ENCODE data around the gene JARID2. TPM values are rescaled to one million over a fixed set of nuclear protein-coding genes. Genes with fewer than 3 reads are reported as not detected.

JARID2 gene
- total RNA-seq, 1 experiment from 2014 or later = 180 TPM

GRCh38 chr6:15420959-15421438 lies 175.1 kb downstream of the JARID2 start:
- TF ChIP-seq NFYB (CRISPR knock-in tag; conservative IDR thresholded peaks at IDR 0.05; ENCODE audit: low read depth) (no peak), TP53 (CRISPR knock-in tag; IDR thresholded peaks at IDR 0.05) (no peak), TEAD4 (CRISPR knock-in tag; IDR thresholded peaks at IDR 0.05) (no peak), E2F4 (CRISPR knock-in tag; IDR thresholded peaks at IDR 0.05; ENCODE audit: borderline replicate concordance, low read depth) (no peak), IRF2 (CRISPR knock-in tag; IDR thresholded peaks at IDR 0.05; ENCODE audit: borderline replicate concordance, low read depth) (no peak), IRF1 (CRISPR knock-in tag; IDR thresholded peaks at IDR 0.05) (no peak), ATF3 (CRISPR knock-in tag; conservative IDR thresholded peaks at IDR 0.05) (no peak), USF2 (CRISPR knock-in tag; IDR thresholded peaks at IDR 0.05) (no peak)
- no peak overlapping the region for H3K4me3 Mint-ChIP-seq
- ChIA-PET CTCF (no interaction called here), POLR2A (no interaction called here)
- H3K9me3 Mint-ChIP-seq = peaks cover 6% of the 10 kb centered on the region
- H3K27ac Mint-ChIP-seq = peak overlapping the region; percentile 84
- DNase-seq (ENCODE audit: low spot score) (no peak), ATAC-seq (peak; percentile 5; the same call in 1 of the 2 replicates)
- H3K27me3 Mint-ChIP-seq (ENCODE audit: low read depth) = no peaks in the 10 kb centered on the region
- H3K4me1 Mint-ChIP-seq = peaks cover 80% of the 10 kb centered on the region
- H3K36me3 Mint-ChIP-seq = peaks cover 29% of the 10 kb centered on the region

- Mint-ChIP-seq H3K4me1 (peaks cover 86% of the 10 kb centered on the region), H3K36me3 (peaks cover 22% of the 10 kb centered on the region), H3K9me3 (peaks cover 6% of the 10 kb centered on the region), H3K27me3 (ENCODE audit: low read depth) (no peaks in the 10 kb centered on the region), H3K27ac (peak overlapping the region; percentile 83), H3K4me3 (no peak overlapping the region)
- no peak for DNase-seq (ENCODE audit: low spot score)
- ATAC-seq = 0 out of 2 replicates have a peak, but pooled peaks have one; percentile 5
- POLR2A ChIA-PET = interaction anchor here (1.2 kb wide), 1 partner anchor 9 kb away, joined by 4 read pairs; no protein-coding TSS in a partner anchor
- TF ChIP-seq NFYB (CRISPR knock-in tag; conservative IDR thresholded peaks at IDR 0.05; ENCODE audit: low read depth) (no peak), NR3C1 (CRISPR knock-in tag; conservative IDR thresholded peaks at IDR 0.05; ENCODE audit: low read depth) (no peak), RELA (CRISPR knock-in tag; IDR thresholded peaks at IDR 0.05; ENCODE audit: borderline replicate concordance) (no peak), JUN (CRISPR knock-in tag; IDR thresholded peaks at IDR 0.05) (no peak)
- CTCF ChIA-PET = interaction anchor here (1.2 kb wide), 1 partner anchor 9 kb away, joined by 3 read pairs; no protein-coding TSS in a partner anchor
Measured at GRCh38 chr6:15421945-15422733, 176.3 kb downstream of the JARID2 start.

GRCh38 chr6:15423286-15423993 lies 177.6 kb downstream of the JARID2 start:
- peak overlapping the region; percentile 70; the same call in 1 of the 2 replicates for H3K27ac Mint-ChIP-seq
- ChIA-PET POLR2A (no interaction called here), CTCF (no interaction called here)
- no peak for TF ChIP-seq ZBTB43 (CRISPR knock-in tag; IDR thresholded peaks at IDR 0.05)
- no peak for TF ChIP-seq IRF2 (CRISPR knock-in tag; IDR thresholded peaks at IDR 0.05; ENCODE audit: borderline replicate concordance, low read depth)
- no peak for TF ChIP-seq CDX4 (CRISPR knock-in tag; IDR thresholded peaks at IDR 0.05; ENCODE audit: borderline replicate concordance)
- TF ChIP-seq USF1 (CRISPR knock-in tag; IDR thresholded peaks at IDR 0.05) = no peak
- no peak for TF ChIP-seq ATF3 (CRISPR knock-in tag; conservative IDR thresholded peaks at IDR 0.05)
- no peak for TF ChIP-seq RORB (CRISPR knock-in tag; IDR thresholded peaks at IDR 0.05)
- TF ChIP-seq NR1H2 (CRISPR knock-in tag; IDR thresholded peaks at IDR 0.05) = no peak
- TF ChIP-seq ZNF423 (CRISPR knock-in tag; IDR thresholded peaks at IDR 0.05) = no peak
- no peak for TF ChIP-seq HMGXB4 (CRISPR knock-in tag; IDR thresholded peaks at IDR 0.05)
- TF ChIP-seq RELA (CRISPR knock-in tag; IDR thresholded peaks at IDR 0.05; ENCODE audit: borderline replicate concordance) = no peak
- TF ChIP-seq ZNF219 (CRISPR knock-in tag; IDR thresholded peaks at IDR 0.05; ENCODE audit: borderline replicate concordance) = no peak
- TF ChIP-seq TP53 (CRISPR knock-in tag; IDR thresholded peaks at IDR 0.05) = no peak

More at GRCh38 chr6:15423286-15423993, 177.6 kb downstream of the JARID2 start:
- Mint-ChIP-seq H3K4me3 (no peak overlapping the region), H3K36me3 (peaks cover 12% of the 10 kb centered on the region), H3K9me3 (peaks cover 6% of the 10 kb centered on the region), H3K27me3 (ENCODE audit: low read depth) (no peaks in the 10 kb centered on the region), H3K4me1 (peaks cover 91% of the 10 kb centered on the region)
- ATAC-seq (no peak), DNase-seq (ENCODE audit: low spot score) (no peak)

Measured in WTC11 (cell line).